ENCODE measurements around the gene LIMK2. TPM values are rescaled to one million over a fixed set of nuclear protein-coding genes. Genes with fewer than 3 reads are reported as not detected.
"Not testable (repeated sequence)": the region's sequence is repeated elsewhere in the genome, so short reads cannot be mapped to it uniquely, and the experiment has no call there.

LIMK2 gene
- total RNA-seq, 1 donor from 2014 or later, result 35.9 TPM

GRCh38 chr22:31194681-31195080 is 17.4 kb upstream of the LIMK2 start:
- peaks cover 20% of the 10 kb centered on the region for H3K36me3 Mint-ChIP-seq (ENCODE audit: low read depth)
- intact Hi-C loops (cut with micrococcal nuclease); H3K27ac Mint-ChIP-seq; DNase-seq; H3K4me3 Mint-ChIP-seq; H3K9me3 Mint-ChIP-seq; H3K4me1 Mint-ChIP-seq; H3K27me3 Mint-ChIP-seq: not testable (repeated sequence)

- Mint-ChIP-seq H3K4me1 (no peaks in the 10 kb centered on the region), H3K27me3 (no peaks in the 10 kb centered on the region), H3K36me3 (ENCODE audit: low read depth) (peaks cover 20% of the 10 kb centered on the region), H3K9me3 (no peaks in the 10 kb centered on the region), H3K27ac (no peak overlapping the region), H3K4me3 (no peak overlapping the region)
- intact Hi-C loops (cut with micrococcal nuclease), result no loop called here
- no peak for DNase-seq
These were observed 12.9 kb upstream of the LIMK2 start for GRCh38 chr22:31199187-31199586.

- H3K27me3 Mint-ChIP-seq; H3K4me1 Mint-ChIP-seq; intact Hi-C loops (cut with micrococcal nuclease); H3K27ac Mint-ChIP-seq; DNase-seq; H3K9me3 Mint-ChIP-seq; H3K4me3 Mint-ChIP-seq: not testable (repeated sequence)
- peaks cover 15% of the 10 kb centered on the region for H3K36me3 Mint-ChIP-seq (ENCODE audit: low read depth)
These were observed 7.6 kb upstream of the LIMK2 start for GRCh38 chr22:31204352-31204984.

GRCh38 chr22:31205059-31205458 is 7.0 kb upstream of the LIMK2 start:
- H3K4me3 Mint-ChIP-seq; H3K9me3 Mint-ChIP-seq; H3K27ac Mint-ChIP-seq; DNase-seq; H3K4me1 Mint-ChIP-seq; intact Hi-C loops (cut with micrococcal nuclease); H3K27me3 Mint-ChIP-seq: not testable (repeated sequence)
- peaks cover 15% of the 10 kb centered on the region for H3K36me3 Mint-ChIP-seq (ENCODE audit: low read depth)

GRCh38 chr22:31206460-31206859 is 5.6 kb upstream of the LIMK2 start:
- H3K9me3 Mint-ChIP-seq; H3K27ac Mint-ChIP-seq; intact Hi-C loops (cut with micrococcal nuclease); H3K27me3 Mint-ChIP-seq; DNase-seq; H3K4me3 Mint-ChIP-seq: not testable (repeated sequence)
- Mint-ChIP-seq H3K4me1 (peaks cover 20% of the 10 kb centered on the region), H3K36me3 (ENCODE audit: low read depth) (peaks cover 15% of the 10 kb centered on the region)

GRCh38 chr22:31206896-31207687 is 5.0 kb upstream of the LIMK2 start:
- H3K27ac Mint-ChIP-seq, result no peak overlapping the region
- no peaks in the 10 kb centered on the region for H3K9me3 Mint-ChIP-seq
- peaks cover 24% of the 10 kb centered on the region for H3K4me1 Mint-ChIP-seq
- intact Hi-C loops (cut with micrococcal nuclease), result no loop called here
- no peak overlapping the region for H3K4me3 Mint-ChIP-seq
- peaks cover 13% of the 10 kb centered on the region for H3K36me3 Mint-ChIP-seq (ENCODE audit: low read depth)
- DNase-seq, result no peak
- H3K27me3 Mint-ChIP-seq, result no peaks in the 10 kb centered on the region

- H3K4me1 Mint-ChIP-seq, result peaks cover 38% of the 10 kb centered on the region
- no peaks in the 10 kb centered on the region for H3K9me3 Mint-ChIP-seq
- intact Hi-C loops (cut with micrococcal nuclease), result no loop called here
- peak overlapping the region; percentile 86 for H3K27ac Mint-ChIP-seq
- DNase-seq, result peak; percentile 77
- H3K4me3 Mint-ChIP-seq, result peak overlapping the region; percentile 88
- H3K36me3 Mint-ChIP-seq (ENCODE audit: low read depth), result no peaks in the 10 kb centered on the region
- no peaks in the 10 kb centered on the region for H3K27me3 Mint-ChIP-seq
These were observed 1.3 kb upstream of the LIMK2 start for GRCh38 chr22:31210556-31211421.

- Mint-ChIP-seq H3K4me1 (peaks cover 44% of the 10 kb centered on the region), H3K27me3 (no peaks in the 10 kb centered on the region)
- intact Hi-C loops (cut with micrococcal nuclease), result no loop called here
These were observed 626 bp upstream of the LIMK2 start for GRCh38 chr22:31211482-31211861.

GRCh38 chr22:31212783-31213629 is 908 bp downstream of the LIMK2 start:
- peaks cover 50% of the 10 kb centered on the region for H3K4me1 Mint-ChIP-seq
- no peaks in the 10 kb centered on the region for H3K36me3 Mint-ChIP-seq (ENCODE audit: low read depth)
- DNase-seq, result peak; percentile 66
- H3K27me3 Mint-ChIP-seq, result no peaks in the 10 kb centered on the region
- H3K27ac Mint-ChIP-seq, result peak overlapping the region; percentile 86
- intact Hi-C loops (cut with micrococcal nuclease), result loop anchor here (1.0 to 2.0 kb wide), 5 partner anchors 18 to 244 kb away; partner anchors contain the start of genes MORC2, PIK3IP1 and TUG1
- no peaks in the 10 kb centered on the region for H3K9me3 Mint-ChIP-seq
- H3K4me3 Mint-ChIP-seq, result peak overlapping the region; percentile 88

More at GRCh38 chr22:31211482-31211861, 626 bp upstream of the LIMK2 start:
- Mint-ChIP-seq H3K36me3 (ENCODE audit: low read depth) (no peaks in the 10 kb centered on the region), H3K27ac (peak overlapping the region; percentile 86), H3K4me3 (peak overlapping the region; percentile 88), H3K9me3 (no peaks in the 10 kb centered on the region)
- DNase-seq, result no peak

- no peaks in the 10 kb centered on the region for H3K9me3 Mint-ChIP-seq
- no peaks in the 10 kb centered on the region for H3K27me3 Mint-ChIP-seq
- H3K4me3 Mint-ChIP-seq, result no peak overlapping the region
- intact Hi-C loops (cut with micrococcal nuclease), result no loop called here
- no peak overlapping the region for H3K27ac Mint-ChIP-seq
- DNase-seq, result no peak
- peaks cover 5% of the 10 kb centered on the region for H3K36me3 Mint-ChIP-seq (ENCODE audit: low read depth)
- H3K4me1 Mint-ChIP-seq, result peaks cover 56% of the 10 kb centered on the region
These were observed 3.0 kb downstream of the LIMK2 start for GRCh38 chr22:31215018-31215535.

- intact Hi-C loops (cut with micrococcal nuclease), result no loop called here
- Mint-ChIP-seq H3K4me1 (peaks cover 53% of the 10 kb centered on the region), H3K9me3 (no peaks in the 10 kb centered on the region), H3K4me3 (no peak overlapping the region), H3K36me3 (ENCODE audit: low read depth) (peaks cover 10% of the 10 kb centered on the region), H3K27ac (peak overlapping the region; percentile 59), H3K27me3 (no peaks in the 10 kb centered on the region)
- DNase-seq, result no peak
These were observed 6.6 kb downstream of the LIMK2 start for GRCh38 chr22:31218565-31219262.

- H3K4me1 Mint-ChIP-seq, result peaks cover 47% of the 10 kb centered on the region
- H3K27me3 Mint-ChIP-seq, result no peaks in the 10 kb centered on the region
- H3K9me3 Mint-ChIP-seq, result no peaks in the 10 kb centered on the region
- no peak overlapping the region for H3K4me3 Mint-ChIP-seq
- intact Hi-C loops (cut with micrococcal nuclease), result no loop called here
- DNase-seq, result no peak
- H3K36me3 Mint-ChIP-seq (ENCODE audit: low read depth), result peaks cover 14% of the 10 kb centered on the region
- peak overlapping the region; percentile 17 for H3K27ac Mint-ChIP-seq
These were observed 9.0 kb downstream of the LIMK2 start for GRCh38 chr22:31221084-31221483.

Data from activated CD4-positive, alpha-beta T cell treated with anti-CD3 and anti-CD28 coated beads, Interleukin-2, amount 10 ng/mL, durations not matched to agents 24 days and 14 days (primary cell).